Activated CD4-positive, alpha-beta T cell treated with anti-CD3 and anti-CD28 coated beads for 36 hours (primary cell): Measurements from ENCODE around the gene RALGPS1. TPM values are rescaled to one million over a fixed set of nuclear protein-coding genes. Genes with fewer than 3 reads are reported as not detected.

Experiments used
- ATAC-seq: fragments of 200-7000 bp; cut with Tn5 transposase; one replicate; pipeline ENCODE4 v1.10.0; 2021; ENCODE audit warnings: mild to moderate bottlenecking, moderate library complexity
- CTCF ChIA-PET: fragments of 350-600 bp; sonication (Branson Sonifier 250); formaldehyde crosslinking; loops from one replicate; lab custom pipeline; 2021; ENCODE audit warnings: antibody characterized with exemption; lab: Charles Lee
- POLR2A ChIA-PET: fragments of 350-600 bp; sonication (Branson Sonifier 250); formaldehyde crosslinking; loops from one replicate; lab custom pipeline; 2021; ENCODE audit warnings: antibody characterized with exemption, inconsistent platforms; lab: Charles Lee
- DNase-seq: peaks from one replicate; pipeline ENCODE4 v3.0.0-alpha.2; 2020
- H3K27ac Mint-ChIP-seq: one replicate; pipeline ENCODE4 v1.8.0; 2021; ENCODE audit warnings: mixed read lengths
- H3K27me3 Mint-ChIP-seq: one replicate; pipeline ENCODE4 v1.8.0; 2021; ENCODE audit warnings: mixed read lengths
- H3K36me3 Mint-ChIP-seq: one replicate; pipeline ENCODE4 v1.8.0; 2021; ENCODE audit warnings: low read depth, mixed read lengths
- H3K4me1 Mint-ChIP-seq: one replicate; pipeline ENCODE4 v1.8.0; 2021; ENCODE audit warnings: mixed read lengths
- H3K4me3 Mint-ChIP-seq: one replicate; pipeline ENCODE4 v1.8.0; 2021; ENCODE audit warnings: mild to moderate bottlenecking, moderate library complexity, mixed read lengths
- H3K9me3 Mint-ChIP-seq: one replicate; pipeline ENCODE4 v1.8.0; 2021; ENCODE audit warnings: low read depth, mixed read lengths
- intact Hi-C, 2 experiments: fragments of 100-400 bp; cut with DNase I in 1 of 2; cut with micrococcal nuclease in 1 of 2; formaldehyde crosslinking; loops; one replicate each; pipeline versions ENCODE4 v1.14.2 to v1.15.1; 2022 to 2024; cut with DNase I, micrococcal nuclease
- total RNA-seq, 2 experiments: library from RNA; stranded (reverse); gene quantifications; one replicate each; pipeline ENCODE4 v1.2.3, GENCODE V29; 2021

The RALGPS1 gene
- total RNA-seq, 2 experiments from 2014 or later, result 1.2 to 2.2 TPM

DNA sequence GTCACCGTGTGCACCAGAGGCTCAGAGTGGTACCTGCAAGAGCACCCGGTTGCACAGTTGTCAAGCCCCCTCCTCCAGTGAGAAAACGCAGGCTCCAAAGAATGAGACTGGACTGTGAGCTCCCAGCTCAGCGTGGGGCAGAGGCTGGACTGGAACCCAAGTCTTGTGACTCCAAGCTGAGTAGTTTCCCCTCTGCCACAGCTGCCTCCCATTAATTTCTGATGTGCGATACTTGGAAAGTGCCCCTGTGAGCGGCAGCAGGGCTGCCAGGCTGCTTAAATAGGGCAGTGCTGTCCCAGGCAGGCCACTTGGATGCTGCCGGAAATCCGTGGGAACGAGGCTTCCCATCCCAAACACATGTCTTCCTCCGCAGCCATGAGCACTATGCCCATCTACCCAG is 270.1 kb downstream of the RALGPS1 start:
- DNase-seq (no peak), ATAC-seq (no peak)
- POLR2A ChIA-PET, result no interaction called here
- no peak overlapping the region for H3K27ac Mint-ChIP-seq
- no peaks in the 10 kb centered on the region for H3K4me1 Mint-ChIP-seq
- CTCF ChIA-PET, result interaction anchor here (1.8 kb wide), 1 partner anchor 243 kb away, joined by 7 read pairs; no protein-coding TSS in a partner anchor
- no peaks in the 10 kb centered on the region for H3K36me3 Mint-ChIP-seq
- H3K9me3 Mint-ChIP-seq, result no peaks in the 10 kb centered on the region
- no peak overlapping the region for H3K4me3 Mint-ChIP-seq
- H3K27me3 Mint-ChIP-seq, result no peaks in the 10 kb centered on the region
- intact Hi-C loops, result no loop called here

DNA sequence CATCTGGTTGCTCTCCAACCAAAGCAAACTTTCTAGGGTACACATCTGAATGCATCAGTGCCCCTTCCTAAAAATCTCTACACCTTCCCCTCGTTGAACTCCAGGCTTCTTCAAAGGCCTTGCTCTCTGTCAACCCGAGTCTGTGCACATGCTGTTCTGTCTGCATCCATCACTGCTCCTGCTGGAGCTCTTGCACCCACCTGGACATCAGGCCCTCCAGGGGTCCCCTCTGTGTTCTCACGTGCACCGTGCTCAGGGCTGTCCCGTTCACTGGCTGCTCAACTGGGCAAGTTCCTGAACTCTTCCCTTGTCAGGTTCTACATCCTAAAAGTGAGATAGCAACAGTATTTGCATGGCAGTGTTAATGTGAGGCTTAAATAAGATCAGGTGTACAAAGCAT is 270.6 kb downstream of the RALGPS1 start:
- POLR2A ChIA-PET, result no interaction called here
- intact Hi-C loops, result no loop called here
- Mint-ChIP-seq H3K9me3 (no peaks in the 10 kb centered on the region), H3K4me1 (no peaks in the 10 kb centered on the region), H3K4me3 (no peak overlapping the region), H3K27ac (no peak overlapping the region), H3K27me3 (peaks cover 3% of the 10 kb centered on the region), H3K36me3 (no peaks in the 10 kb centered on the region)
- CTCF ChIA-PET, result interaction anchor here (1.8 kb wide), 1 partner anchor 244 kb away, joined by 7 read pairs; no protein-coding TSS in a partner anchor
- ATAC-seq (no peak), DNase-seq (no peak)

DNA sequence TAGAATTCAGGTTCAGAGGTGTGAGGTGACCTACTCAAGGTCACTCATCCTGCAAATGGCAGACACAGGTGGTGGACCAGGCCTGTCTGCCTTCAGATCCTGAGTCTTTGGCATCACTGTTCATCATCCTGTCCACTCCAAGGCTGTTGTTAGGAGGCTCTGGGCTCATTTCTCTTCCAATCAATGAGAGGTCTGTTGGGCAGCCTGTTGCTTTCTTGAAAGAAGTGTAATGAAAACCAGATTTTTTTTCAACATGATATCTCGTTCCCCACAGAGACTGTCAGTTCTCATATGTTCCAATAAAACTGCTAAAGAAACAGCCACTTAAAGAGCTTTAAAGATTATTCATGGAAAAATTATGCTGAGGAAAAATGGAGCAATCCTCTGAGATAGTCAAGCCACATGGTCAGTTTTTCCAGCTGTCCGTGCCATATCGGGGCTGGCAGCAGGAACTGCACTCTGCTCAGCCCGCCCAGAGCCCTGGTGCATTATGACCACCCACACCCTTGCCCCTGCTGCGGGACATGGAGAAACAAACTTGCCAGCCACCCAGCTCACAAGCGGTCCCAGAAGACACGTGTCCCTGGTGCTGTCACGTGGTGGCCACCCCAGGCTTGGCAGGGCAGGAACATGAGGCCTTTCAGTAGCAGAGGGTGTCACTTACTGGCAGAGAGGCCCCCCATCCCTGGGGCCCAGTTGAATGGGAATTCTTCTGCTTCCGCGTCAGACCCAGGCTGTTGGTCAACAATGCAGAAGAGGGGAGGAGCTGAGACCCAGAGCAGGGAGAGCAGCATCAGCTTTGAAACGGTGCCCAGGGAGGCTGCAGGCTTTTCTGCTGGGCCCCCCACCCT is 271.6 kb downstream of the RALGPS1 start:
- no peaks in the 10 kb centered on the region for H3K36me3 Mint-ChIP-seq
- no peak overlapping the region for H3K4me3 Mint-ChIP-seq
- no peaks in the 10 kb centered on the region for H3K4me1 Mint-ChIP-seq
- no peak overlapping the region for H3K27ac Mint-ChIP-seq
- peaks cover 3% of the 10 kb centered on the region for H3K27me3 Mint-ChIP-seq
- CTCF ChIA-PET, result interaction anchor here (0.7 to 1.5 kb wide), 4 partner anchors 12 to 245 kb away, joined by 3 to 6 read pairs (median 4); no protein-coding TSS in a partner anchor
- POLR2A ChIA-PET, result no interaction called here
- no peaks in the 10 kb centered on the region for H3K9me3 Mint-ChIP-seq
- DNase-seq (no peak), ATAC-seq (no peak)
- intact Hi-C loops, result no loop called here

DNA sequence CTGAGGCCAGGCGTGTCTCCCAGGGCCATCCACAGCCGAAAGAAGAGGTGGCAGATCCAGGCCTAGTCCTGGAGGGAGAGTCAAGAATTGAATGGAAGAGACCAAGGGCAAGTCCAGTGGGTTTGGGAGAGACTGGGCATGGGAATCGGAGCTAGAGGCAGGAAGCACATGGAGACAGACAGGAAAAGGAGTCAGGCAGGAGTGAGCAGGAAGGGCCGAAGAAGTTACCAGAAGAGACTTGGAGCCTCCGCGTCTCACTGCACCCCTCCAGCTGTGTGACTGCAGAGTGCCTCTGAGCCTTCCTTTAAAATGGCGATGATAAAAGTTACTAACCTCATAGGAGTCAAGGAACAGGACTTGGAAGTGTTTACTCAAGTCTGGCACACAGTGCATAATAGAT is 272.2 kb downstream of the RALGPS1 start:
- ATAC-seq (no peak), DNase-seq (no peak)
- no peak overlapping the region for H3K4me3 Mint-ChIP-seq
- H3K4me1 Mint-ChIP-seq, result no peaks in the 10 kb centered on the region
- H3K27me3 Mint-ChIP-seq, result peaks cover 3% of the 10 kb centered on the region
- ChIA-PET POLR2A (no interaction called here), CTCF (interaction anchor here (1.1 to 1.5 kb wide), 2 partner anchors 28 to 246 kb away, joined by 4 to 6 read pairs; no protein-coding TSS in a partner anchor)
- no peak overlapping the region for H3K27ac Mint-ChIP-seq
- no peaks in the 10 kb centered on the region for H3K36me3 Mint-ChIP-seq
- intact Hi-C loops, result no loop called here
- H3K9me3 Mint-ChIP-seq, result no peaks in the 10 kb centered on the region

DNA sequence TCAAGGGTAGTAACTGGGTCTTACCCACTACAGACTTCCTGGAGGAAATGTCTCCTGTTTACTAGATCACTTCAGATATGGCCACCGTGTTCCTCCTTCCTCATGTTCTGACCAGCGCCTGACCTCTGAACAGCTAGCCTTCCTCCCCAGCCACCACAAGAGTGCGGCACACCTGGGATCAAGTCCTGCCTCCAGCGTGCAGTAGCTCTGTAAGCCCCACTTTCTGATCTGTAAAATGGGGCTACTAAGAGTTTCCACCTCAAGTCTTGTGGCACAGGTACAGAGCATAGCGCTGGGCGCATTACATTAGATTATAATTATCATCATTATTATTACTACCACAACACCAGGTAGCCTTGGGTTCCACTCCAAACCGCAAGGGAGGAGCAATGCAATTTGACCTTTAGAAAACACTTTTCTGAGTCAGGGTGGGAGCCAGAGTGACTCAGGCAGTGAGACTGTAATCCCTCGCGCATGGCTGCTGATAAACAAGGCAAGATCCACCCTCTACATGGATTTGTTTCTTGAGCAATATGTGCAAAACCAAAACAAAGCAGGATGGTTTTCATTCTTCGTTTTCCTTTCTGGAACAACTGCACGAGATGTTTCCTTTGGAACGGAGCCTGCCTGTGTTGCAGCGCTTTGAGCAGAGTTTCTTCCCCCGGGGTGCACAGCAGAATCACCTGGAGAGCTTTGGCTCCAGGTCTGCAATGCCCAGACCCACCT is 272.8 kb downstream of the RALGPS1 start:
- intact Hi-C loops, result no loop called here
- Mint-ChIP-seq H3K4me3 (no peak overlapping the region), H3K27me3 (peaks cover 3% of the 10 kb centered on the region), H3K36me3 (no peaks in the 10 kb centered on the region), H3K9me3 (no peaks in the 10 kb centered on the region), H3K4me1 (no peaks in the 10 kb centered on the region), H3K27ac (no peak overlapping the region)
- DNase-seq (no peak), ATAC-seq (no peak)
- POLR2A ChIA-PET, result no interaction called here
- CTCF ChIA-PET, result interaction anchor here (1.1 kb wide), 1 partner anchor 28 kb away, joined by 4 read pairs; no protein-coding TSS in a partner anchor

DNA sequence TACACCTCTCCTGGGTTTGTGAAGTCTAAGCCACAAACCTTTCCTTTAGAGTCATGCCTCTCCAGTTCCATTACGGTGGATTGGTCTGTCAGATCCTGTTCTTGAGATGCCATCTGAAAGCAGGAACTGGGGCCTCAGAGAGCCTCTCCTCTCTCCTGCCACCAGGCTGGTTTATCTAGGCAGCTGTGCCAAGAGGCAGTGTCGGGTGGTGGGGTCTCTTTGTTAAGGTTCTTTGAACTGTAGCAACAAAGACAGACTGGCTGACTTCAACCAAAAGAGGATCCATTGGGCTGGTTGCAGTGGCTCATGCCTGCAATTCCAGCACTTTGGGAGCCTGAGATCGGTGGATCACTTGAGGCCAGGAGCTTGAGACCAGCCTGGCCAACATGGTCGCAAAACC is 273.8 kb downstream of the RALGPS1 start:
- no peaks in the 10 kb centered on the region for H3K9me3 Mint-ChIP-seq
- ATAC-seq (no peak), DNase-seq (no peak)
- POLR2A ChIA-PET, result no interaction called here
- H3K27ac Mint-ChIP-seq, result no peak overlapping the region
- no peaks in the 10 kb centered on the region for H3K4me1 Mint-ChIP-seq
- intact Hi-C loops, result no loop called here
- H3K27me3 Mint-ChIP-seq, result peaks cover 3% of the 10 kb centered on the region
- no peak overlapping the region for H3K4me3 Mint-ChIP-seq
- H3K36me3 Mint-ChIP-seq, result no peaks in the 10 kb centered on the region
- CTCF ChIA-PET, result interaction anchor here (0.7 to 1.4 kb wide), 2 partner anchors 10 to 325 kb away, joined by 5 read pairs; no protein-coding TSS in a partner anchor

DNA sequence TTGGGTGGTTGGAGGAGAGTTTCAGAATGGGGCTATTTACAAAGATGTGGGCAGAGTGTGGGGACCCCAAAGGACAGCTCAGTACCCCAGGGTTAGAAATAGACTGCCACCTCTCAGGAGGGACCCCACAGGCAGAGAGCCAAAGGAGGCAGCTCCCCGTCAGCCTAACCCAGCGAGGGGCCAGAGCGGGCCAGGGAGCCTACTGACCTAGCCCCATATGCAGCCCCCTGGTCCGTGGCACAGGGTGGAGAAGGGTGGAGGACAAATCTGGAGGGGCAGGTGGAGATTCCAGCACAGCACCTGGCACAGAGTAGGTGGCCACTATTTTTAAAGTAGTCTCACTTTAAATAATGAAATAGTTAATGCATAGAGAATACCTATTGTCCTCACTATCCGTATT is 275.0 kb downstream of the RALGPS1 start:
- DNase-seq (no peak), ATAC-seq (no peak)
- H3K9me3 Mint-ChIP-seq, result no peaks in the 10 kb centered on the region
- intact Hi-C loops, result no loop called here
- no peak overlapping the region for H3K4me3 Mint-ChIP-seq
- no peak overlapping the region for H3K27ac Mint-ChIP-seq
- no peaks in the 10 kb centered on the region for H3K4me1 Mint-ChIP-seq
- POLR2A ChIA-PET, result no interaction called here
- peaks cover 3% of the 10 kb centered on the region for H3K27me3 Mint-ChIP-seq
- H3K36me3 Mint-ChIP-seq, result no peaks in the 10 kb centered on the region
- CTCF ChIA-PET, result interaction anchor here (0.6 to 1.4 kb wide), 3 partner anchors 9 to 1461 kb away, joined by 3 to 5 read pairs (median 4); no protein-coding TSS in a partner anchor

DNA sequence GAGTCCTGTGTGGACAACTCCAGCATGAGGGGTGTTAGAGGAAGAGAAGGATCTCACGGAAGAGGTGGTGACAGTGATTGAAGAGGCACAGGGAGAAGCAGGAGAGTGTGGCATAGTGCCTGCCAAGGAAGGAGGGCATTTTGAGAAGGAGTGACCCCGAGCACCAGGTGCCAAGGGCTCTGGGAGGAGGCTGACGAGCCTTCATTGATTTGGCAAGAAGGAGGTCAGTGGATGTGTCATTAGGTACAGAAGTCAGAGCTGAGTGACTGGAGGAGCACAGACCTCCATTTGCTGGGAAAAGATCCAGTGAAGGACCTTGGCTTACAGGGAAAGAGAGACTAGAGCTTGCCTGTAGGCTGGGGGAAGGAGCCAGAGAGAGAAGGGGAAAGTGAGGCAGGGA is 278.2 kb downstream of the RALGPS1 start:
- CTCF ChIA-PET, result interaction anchor here (1.5 kb wide), 1 partner anchor 252 kb away, joined by 7 read pairs; no protein-coding TSS in a partner anchor
- peaks cover 8% of the 10 kb centered on the region for H3K27me3 Mint-ChIP-seq
- POLR2A ChIA-PET, result no interaction called here

DNA sequence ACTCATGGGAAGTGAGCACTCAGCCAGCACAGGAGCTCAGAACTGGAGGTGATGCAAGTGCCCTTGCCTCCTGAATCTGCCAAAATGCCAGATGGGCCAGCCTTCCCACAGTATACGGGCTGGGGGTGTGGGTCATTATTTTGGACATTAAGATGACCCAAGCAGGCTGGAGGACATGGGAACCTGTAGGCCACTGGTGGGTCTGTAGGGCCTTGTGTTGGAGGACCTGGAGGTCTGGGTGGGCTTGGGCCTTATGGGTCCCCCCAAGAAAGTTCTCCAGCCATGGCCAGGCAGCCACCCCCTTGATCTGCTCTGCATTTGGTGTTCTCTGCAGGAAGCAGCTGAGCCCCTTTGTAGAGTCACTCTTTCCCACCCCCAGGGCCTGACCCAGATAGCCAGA is 278.9 kb downstream of the RALGPS1 start:
- no peak overlapping the region for H3K4me3 Mint-ChIP-seq
- DNase-seq (no peak), ATAC-seq (no peak)
- H3K9me3 Mint-ChIP-seq, result no peaks in the 10 kb centered on the region
- no peaks in the 10 kb centered on the region for H3K4me1 Mint-ChIP-seq
- intact Hi-C loops, result no loop called here
- H3K27ac Mint-ChIP-seq, result no peak overlapping the region
- peaks cover 8% of the 10 kb centered on the region for H3K27me3 Mint-ChIP-seq
- H3K36me3 Mint-ChIP-seq, result no peaks in the 10 kb centered on the region
- POLR2A ChIA-PET, result no interaction called here
- CTCF ChIA-PET, result interaction anchor here (0.9 to 1.5 kb wide), 2 partner anchors 21 to 253 kb away, joined by 4 to 7 read pairs; no protein-coding TSS in a partner anchor

More for the DNA sequence above, 278.2 kb downstream of the RALGPS1 start:
- H3K9me3 Mint-ChIP-seq, result no peaks in the 10 kb centered on the region
- no peak overlapping the region for H3K4me3 Mint-ChIP-seq
- H3K36me3 Mint-ChIP-seq, result no peaks in the 10 kb centered on the region
- no peak overlapping the region for H3K27ac Mint-ChIP-seq
- intact Hi-C loops, result no loop called here
- no peaks in the 10 kb centered on the region for H3K4me1 Mint-ChIP-seq
- ATAC-seq (no peak), DNase-seq (no peak)

DNA sequence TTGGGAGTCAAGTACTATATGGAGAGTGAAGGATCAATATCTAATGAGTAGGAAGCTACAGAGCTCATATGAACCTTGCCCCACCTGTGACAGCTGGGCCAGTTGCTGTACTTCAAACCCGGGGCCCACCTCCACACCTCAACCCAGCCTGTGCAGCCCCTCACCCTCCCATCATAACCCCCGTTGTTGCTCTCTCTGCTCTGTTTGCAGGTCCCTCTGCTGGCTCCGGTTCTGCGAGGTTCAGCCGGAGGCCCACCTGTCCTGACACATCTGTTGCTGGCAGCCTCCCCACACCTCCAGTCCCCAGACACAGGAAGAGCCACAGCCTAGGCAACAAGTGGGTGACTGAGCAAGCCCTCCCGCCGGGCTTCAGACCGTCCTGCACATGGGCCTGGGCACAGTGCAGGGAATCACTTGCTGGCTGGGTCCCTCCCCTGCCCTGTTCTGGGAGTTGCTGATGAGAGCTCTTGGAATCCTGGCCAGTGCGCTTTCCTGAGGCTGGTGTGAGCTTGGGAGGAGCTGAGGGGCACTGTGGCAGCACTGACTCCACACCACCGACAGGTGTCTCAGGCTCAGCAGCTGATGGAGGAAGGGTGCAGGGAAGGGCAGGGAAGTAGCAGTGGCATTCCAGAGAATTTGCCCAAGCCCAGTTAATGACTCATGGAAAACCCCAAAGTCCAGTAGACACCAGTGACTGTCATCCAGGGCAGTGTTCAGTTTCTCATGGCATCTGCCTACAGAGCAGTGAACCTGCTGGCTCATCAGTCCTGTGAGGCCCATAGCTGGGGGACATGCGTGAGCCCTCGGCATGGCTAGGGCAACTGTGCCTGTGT is 280.5 kb downstream of the RALGPS1 start:
- peaks cover 6% of the 10 kb centered on the region for H3K27me3 Mint-ChIP-seq
- H3K9me3 Mint-ChIP-seq, result no peaks in the 10 kb centered on the region
- POLR2A ChIA-PET, result interaction anchor here (0.6 kb wide), 1 partner anchor 474 kb away, joined by 3 read pairs; no protein-coding TSS in a partner anchor
- no peak for DNase-seq
- intact Hi-C loops, result no loop called here
- no peak overlapping the region for H3K27ac Mint-ChIP-seq
- no peak for ATAC-seq
- peaks cover 4% of the 10 kb centered on the region for H3K4me1 Mint-ChIP-seq
- no peak overlapping the region for H3K4me3 Mint-ChIP-seq
- no peaks in the 10 kb centered on the region for H3K36me3 Mint-ChIP-seq
- CTCF ChIA-PET, result interaction anchor here (0.6 kb wide), 1 partner anchor 237 kb away, joined by 3 read pairs; no protein-coding TSS in a partner anchor
